GM23338 (cell line): ENCODE data around the gene CYB561D2. TPM values are rescaled to one million over a fixed set of nuclear protein-coding genes. Genes with fewer than 3 reads are reported as not detected.
A peak's percentile ranks its signal among the peaks of the same experiment; 100 is the strongest.

Experiments
- ATAC-seq: fragments of 200-7000 bp; cut with Tn5 transposase; 3 replicates; pipeline ENCODE4 v1.9.1; 2020
- DNase-seq: peaks from one replicate; pipeline ENCODE4 v3.0.0-alpha.2; 2015; ENCODE audit warnings: low spot score
- H2AFZ ChIP-seq: fragments of 200-600 bp; sonication (generic); 2 replicates; pipeline ENCODE4 v1.8.0; 2016; ENCODE audit warnings: antibody characterized with exemption, mild to moderate bottlenecking, moderate library complexity
- H3F3A ChIP-seq: fragments of 200-600 bp; sonication (generic); replicated peaks from 2 replicates; pipeline ENCODE4 v1.8.0; 2017; ENCODE audit warnings: antibody characterized with exemption, mixed run types, low read depth
- H3K27ac ChIP-seq: fragments of 200-600 bp; sonication (generic); 2 replicates; pipeline ENCODE4 v1.6.1; 2016; ENCODE audit warnings: low read depth
- H3K27me3 ChIP-seq: fragments of 200-600 bp; sonication (generic); 2 replicates; pipeline ENCODE4 v1.8.0; 2016; ENCODE audit warnings: mild to moderate bottlenecking, mixed run types, moderate library complexity; ENCODE audit not compliant: insufficient read depth
- H3K36me3 ChIP-seq: fragments of 200-600 bp; sonication (generic); 2 replicates; pipeline ENCODE4 v1.8.0; 2016; ENCODE audit warnings: mild to moderate bottlenecking; ENCODE audit not compliant: insufficient read depth
- H3K4me1 ChIP-seq: fragments of 200-600 bp; sonication (generic); 2 replicates; pipeline ENCODE4 v1.8.0; 2016; ENCODE audit warnings: mild to moderate bottlenecking, moderate library complexity; ENCODE audit not compliant: insufficient read depth
- H3K4me2 ChIP-seq: fragments of 200-600 bp; sonication (generic); 2 replicates; pipeline ENCODE4 v1.7.1; 2017; ENCODE audit warnings: mixed run types
- H3K4me3 ChIP-seq: fragments of 200-600 bp; sonication (generic); 2 replicates; pipeline ENCODE4 v1.6.1; 2016; ENCODE audit warnings: mixed run types
- H3K79me2 ChIP-seq: fragments of 200-600 bp; sonication (generic); replicated peaks from 2 replicates; pipeline ENCODE4 v1.8.0; 2017; ENCODE audit warnings: mild to moderate bottlenecking; ENCODE audit not compliant: insufficient read depth
- H3K9me2 ChIP-seq: fragments of 200-600 bp; sonication (generic); 2 replicates; pipeline ENCODE4 v1.8.0; 2017; ENCODE audit not compliant: insufficient read depth
- H4K20me1 ChIP-seq: fragments of 200-600 bp; sonication (generic); replicated peaks from 2 replicates; pipeline ENCODE4 v1.8.0; 2017; ENCODE audit warnings: mild to moderate bottlenecking; ENCODE audit not compliant: insufficient read depth
- H3K27ac Mint-ChIP-seq: 2 replicates; pipeline ENCODE4 v1.8.0; 2020; ENCODE audit warnings: inconsistent platforms, mild to moderate bottlenecking, moderate library complexity, mixed read lengths
- H3K27me3 Mint-ChIP-seq: 3 replicates; pipeline ENCODE4 v1.8.0; 2022; ENCODE audit warnings: low read depth, mild to moderate bottlenecking, moderate library complexity, mixed read lengths, inconsistent platforms; ENCODE audit not compliant: insufficient read depth, poor library complexity
- H3K36me3 Mint-ChIP-seq: 3 replicates; pipeline ENCODE4 v1.8.0; 2021; ENCODE audit warnings: low read depth, mild to moderate bottlenecking, inconsistent platforms, moderate library complexity, mixed read lengths
- H3K4me1 Mint-ChIP-seq: 3 replicates; pipeline ENCODE4 v1.8.0; 2020; ENCODE audit warnings: mild to moderate bottlenecking, inconsistent platforms, mixed read lengths
- H3K4me3 Mint-ChIP-seq: 3 replicates; pipeline ENCODE4 v1.8.0; 2021; ENCODE audit warnings: moderate library complexity, mild to moderate bottlenecking, inconsistent platforms, mixed read lengths
- H3K9me3 Mint-ChIP-seq: 3 replicates; pipeline ENCODE4 v1.8.0; 2020; ENCODE audit warnings: moderate library complexity, mild to moderate bottlenecking, inconsistent platforms, mixed read lengths
- CREB1 ChIP-seq: fragments of 250-450 bp; sonication (Bioruptor Pico); IDR thresholded peaks from 2 replicates; pipeline ENCODE4 v1.5.0; 2020; ENCODE audit warnings: low read depth, mild to moderate bottlenecking, moderate library complexity
- CTCF ChIP-seq, 2 experiments: fragments of 200-600 bp in 1 of 2; sonication (generic) in 1 of 2; conservative IDR thresholded peaks; 2 replicates each; pipeline versions ENCODE4 v1.5.1 to v1.6.1; 2016 to 2017; ENCODE audit warnings: antibody characterized with exemption in 2 of 2, low read depth in 2 of 2, mild to moderate bottlenecking in 2 of 2, moderate library complexity in 1 of 2
- ETS1 ChIP-seq: IDR thresholded peaks from 2 replicates; pipeline ENCODE4 v1.6.1; 2016; ENCODE audit warnings: antibody characterized with exemption
- EZH2 ChIP-seq: fragments of 200-600 bp; sonication (generic); IDR thresholded peaks from one replicate; pipeline ENCODE4 v1.8.0; 2017; ENCODE audit warnings: antibody characterized with exemption, mild to moderate bottlenecking, low read depth; ENCODE audit not compliant: unreplicated experiment
- EZH2phosphoT487 ChIP-seq: fragments of 200-600 bp; sonication (generic); IDR thresholded peaks from one replicate; pipeline ENCODE4 v1.8.1; 2018; ENCODE audit warnings: antibody characterized with exemption; ENCODE audit not compliant: unreplicated experiment
- JUNB ChIP-seq: IDR thresholded peaks from one replicate; pipeline ENCODE4 v1.6.1; 2016; ENCODE audit warnings: antibody characterized with exemption; ENCODE audit not compliant: unreplicated experiment
- POLR2AphosphoS5 ChIP-seq: IDR thresholded peaks from 2 replicates; pipeline ENCODE4 v1.6.1; 2016; ENCODE audit warnings: antibody characterized with exemption, low read depth
- REST ChIP-seq: IDR thresholded peaks from one replicate; pipeline ENCODE4 v1.6.1; 2018; ENCODE audit warnings: antibody characterized with exemption; ENCODE audit not compliant: unreplicated experiment
- STAT1 ChIP-seq: IDR thresholded peaks from one replicate; pipeline ENCODE4 v1.6.1; 2016; ENCODE audit warnings: antibody characterized with exemption; ENCODE audit not compliant: unreplicated experiment
- ZNF114 ChIP-seq: fragments of 250-450 bp; sonication (Bioruptor Pico); IDR thresholded peaks from 2 replicates; pipeline ENCODE4 v1.5.0; 2020; ENCODE audit warnings: mild to moderate bottlenecking, moderate library complexity
- ZNF331 ChIP-seq: fragments of 250-450 bp; sonication (Bioruptor Pico); IDR thresholded peaks from 2 replicates; pipeline ENCODE4 v1.5.0; 2020; ENCODE audit warnings: low read depth, mild to moderate bottlenecking, moderate library complexity
- polyA plus RNA-seq: library from polyadenylated mRNA; unstranded; fragments of >200 nt; fragmentation: Nextera tagmentation; extraction: Ambion mirVana; gene quantifications from 2 replicates; pipeline ENCODE4 v1.2.1, GENCODE V29; 2016
- total RNA-seq: library from RNA; depleted of rRNA; stranded (reverse); fragments of >200 nt; shearing (Covaris generic); gene quantifications from 2 replicates; pipeline ENCODE4 v1.2.3, GENCODE V29; 2014

The CYB561D2 gene
- total and polyA plus RNA-seq, 2 experiments from 2014 or later, result 10.1 to 18.2 TPM

GRCh38 chr3:50371133-50371685, 20.5 kb downstream of the CYB561D2 start (continued):
- no peak for TF ChIP-seq ETS1
- no peak for TF ChIP-seq REST
- no peak for TF ChIP-seq STAT1
- no peak for TF ChIP-seq EZH2
- TF ChIP-seq CTCF (conservative IDR thresholded peaks at IDR 0.05; ENCODE audit: low read depth in 2 of 2), result no peak
- TF ChIP-seq EZH2phosphoT487, result no peak
- TF ChIP-seq POLR2AphosphoS5, result no peak
- no peak for TF ChIP-seq ZNF114 (CRISPR knock-in tag)
- no peak for TF ChIP-seq ZNF331
- no peak for TF ChIP-seq JUNB
- TF ChIP-seq CREB1, result no peak

- Mint-ChIP-seq H3K4me1 (peaks cover 31% of the 10 kb centered on the region), H3K27me3 (peaks cover 19% of the 10 kb centered on the region), H3K4me3 (no peak overlapping the region; the same call in 2 of the 3 replicates), H3K9me3 (no peaks in the 10 kb centered on the region; the same call in 2 of the 3 replicates), H3K36me3 (no peaks in the 10 kb centered on the region; the same call in 2 of the 3 replicates), H3K27ac (no peak overlapping the region; the same call in 1 of the 2 replicates)
- Histone ChIP-seq H4K20me1 (no peaks in the 10 kb centered on the region), H3K9me2 (no peaks in the 10 kb centered on the region), H3K36me3 (no peaks in the 10 kb centered on the region), H3K4me3 (no peak overlapping the region), H3K4me1 (peaks cover 11% of the 10 kb centered on the region), H3F3A (no peaks in the 10 kb centered on the region), H2AFZ (no peak overlapping the region), H3K27me3 (no peaks in the 10 kb centered on the region), H3K27ac (no peak overlapping the region), H3K4me2 (peak overlapping the region; percentile 67; the same call in 1 of the 2 replicates), H3K79me2 (no peaks in the 10 kb centered on the region)
- DNase-seq (no peak), ATAC-seq (peak; percentile 15)
- TF ChIP-seq STAT1 (no peak), EZH2 (no peak), ETS1 (no peak)
Observed at GRCh38 chr3:50372349-50372748, 21.7 kb downstream of the CYB561D2 start.
